Astrocyte of the hippocampus (primary cell): ENCODE measurements around the gene CZIB.
"Not testable (repeated sequence)": the region's sequence is repeated elsewhere in the genome, so short reads cannot be mapped to it uniquely, and the experiment has no call there.

Experiments used
- DNase-seq: peaks from one replicate; pipeline ENCODE4 v3.0.0; 2011; ENCODE audit warnings: low read depth, low spot score

Gene CZIB

GRCh38 chr1:53238197-53239155 lies 18.0 kb upstream of the CZIB start, which contains the start of gene MAGOH:
MAGOH (minus strand) TSS chr1:53238518; CDS start chr1:53238448, 70 bp downstream.
- DNase-seq, result peak; percentile 98

GRCh38 chr1:53237638-53238037 lies 17.2 kb upstream of the CZIB start:
- DNase-seq, result no peak

- no peak for DNase-seq
Observed at GRCh38 chr1:53220962-53221286, 490 bp upstream of the CZIB start.

GRCh38 chr1:53219711-53220110 lies 723 bp downstream of the CZIB start:
- no peak for DNase-seq

GRCh38 chr1:53218201-53218600 lies 2.2 kb downstream of the CZIB start:
- no peak for DNase-seq

- DNase-seq, result no peak
Observed at GRCh38 chr1:53214376-53214940, 6.0 kb downstream of the CZIB start.

GRCh38 chr1:53210954-53211353 lies 9.5 kb downstream of the CZIB start:
- DNase-seq, result no peak

GRCh38 chr1:53210352-53210751 lies 10.1 kb downstream of the CZIB start:
- no peak for DNase-seq

GRCh38 chr1:53207726-53208125 lies 12.7 kb downstream of the CZIB start:
- DNase-seq, result no peak

- no peak for DNase-seq
Observed at GRCh38 chr1:53206735-53207379, 13.6 kb downstream of the CZIB start.

- DNase-seq, result not testable (repeated sequence)
Observed at GRCh38 chr1:53206083-53206685, 14.2 kb downstream of the CZIB start.

- not testable (repeated sequence) for DNase-seq
Observed at GRCh38 chr1:53205496-53205895, 14.9 kb downstream of the CZIB start.

GRCh38 chr1:53203466-53203865 lies 17.0 kb downstream of the CZIB start:
- no peak for DNase-seq

GRCh38 chr1:53198241-53198651 lies 22.2 kb downstream of the CZIB start:
- DNase-seq, result no peak

GRCh38 chr1:53197291-53198200 lies 22.9 kb downstream of the CZIB start:
- peak; percentile 49 for DNase-seq

GRCh38 chr1:53196485-53197290 lies 23.7 kb downstream of the CZIB start, which contains the start of gene CPT2:
CPT2 (plus strand) TSS chr1:53196824; CDS start chr1:53196944, 120 bp downstream.
- peak; percentile 96 for DNase-seq

GRCh38 chr1:53196017-53196484 lies 24.4 kb downstream of the CZIB start:
- DNase-seq, result no peak

- no peak for DNase-seq
Observed at GRCh38 chr1:53195246-53196016, 25.0 kb downstream of the CZIB start.

- no peak for DNase-seq
Observed at GRCh38 chr1:53190210-53190611, 30.2 kb downstream of the CZIB start.
